Brain microvascular endothelial cell (primary cell): ENCODE measurements around the gene FNDC3B.
"Not testable (repeated sequence)": the region's sequence is repeated elsewhere in the genome, so short reads cannot be mapped to it uniquely, and the experiment has no call there.

Experiments used
- DNase-seq: peaks from one replicate; pipeline ENCODE4 v3.0.0-alpha.2; 2020
- H3K27ac ChIP-seq: fragments of 250-450 bp; sonication (Bioruptor Pico); 2 replicates; pipeline ENCODE4 v1.5.1; 2020; ENCODE audit warnings: mild to moderate bottlenecking, moderate library complexity
- H3K27me3 ChIP-seq: fragments of 250-450 bp; sonication (Bioruptor Pico); replicated peaks from 2 replicates; pipeline ENCODE4 v1.5.1; 2020; ENCODE audit warnings: mild to moderate bottlenecking
- H3K36me3 ChIP-seq: fragments of 250-450 bp; sonication (Bioruptor Pico); replicated peaks from 2 replicates; pipeline ENCODE4 v1.5.1; 2020; ENCODE audit warnings: mild to moderate bottlenecking
- H3K4me3 ChIP-seq: 2 replicates; pipeline ENCODE4 v1.5.1; 2011; ENCODE audit warnings: low read depth, mild to moderate bottlenecking, control low read depth, low read length, moderate library complexity
- CTCF ChIP-seq: IDR thresholded peaks from 2 replicates; pipeline ENCODE4 v1.5.1; 2011; ENCODE audit warnings: low read depth, mild to moderate bottlenecking, moderate library complexity, low read length, control low read depth, inconsistent platforms; ENCODE audit errors: missing control alignments
- in situ Hi-C: cut with HindIII; loops from 2 replicates; pipeline ENCODE4 v1.10.0; 2017; ENCODE audit warnings: low sequenced_read_pairs, low pct_ligation_motif_present

FNDC3B gene

GRCh38 chr3:172036541-172037215, 2.7 kb upstream of the FNDC3B start:
- no peak for DNase-seq
- TF ChIP-seq CTCF: no peak
- no peaks in the 10 kb centered on the region for H3K27me3 ChIP-seq
- in situ Hi-C loops: no loop called here
- no peak overlapping the region for H3K4me3 ChIP-seq
- H3K36me3 ChIP-seq: peaks cover 11% of the 10 kb centered on the region
- H3K27ac ChIP-seq: no peak overlapping the region

GRCh38 chr3:172038798-172039435, 461 bp upstream of the FNDC3B start:
- in situ Hi-C loops: no loop called here
- Histone ChIP-seq H3K27me3 (no peaks in the 10 kb centered on the region), H3K27ac (peak overlapping the region; percentile 98), H3K4me3 (peak overlapping the region; percentile 83), H3K36me3 (peaks cover 18% of the 10 kb centered on the region)
- no peak for TF ChIP-seq CTCF
- no peak for DNase-seq

- Histone ChIP-seq H3K36me3 (peaks cover 18% of the 10 kb centered on the region), H3K27ac (peak overlapping the region; percentile 98), H3K27me3 (no peaks in the 10 kb centered on the region), H3K4me3 (peak overlapping the region; percentile 83)
- peak; percentile 83 for DNase-seq
- in situ Hi-C loops: no loop called here
- TF ChIP-seq CTCF: peak; percentile 35
These were observed 951 bp downstream of the FNDC3B start for GRCh38 chr3:172040078-172040980.

DNA sequence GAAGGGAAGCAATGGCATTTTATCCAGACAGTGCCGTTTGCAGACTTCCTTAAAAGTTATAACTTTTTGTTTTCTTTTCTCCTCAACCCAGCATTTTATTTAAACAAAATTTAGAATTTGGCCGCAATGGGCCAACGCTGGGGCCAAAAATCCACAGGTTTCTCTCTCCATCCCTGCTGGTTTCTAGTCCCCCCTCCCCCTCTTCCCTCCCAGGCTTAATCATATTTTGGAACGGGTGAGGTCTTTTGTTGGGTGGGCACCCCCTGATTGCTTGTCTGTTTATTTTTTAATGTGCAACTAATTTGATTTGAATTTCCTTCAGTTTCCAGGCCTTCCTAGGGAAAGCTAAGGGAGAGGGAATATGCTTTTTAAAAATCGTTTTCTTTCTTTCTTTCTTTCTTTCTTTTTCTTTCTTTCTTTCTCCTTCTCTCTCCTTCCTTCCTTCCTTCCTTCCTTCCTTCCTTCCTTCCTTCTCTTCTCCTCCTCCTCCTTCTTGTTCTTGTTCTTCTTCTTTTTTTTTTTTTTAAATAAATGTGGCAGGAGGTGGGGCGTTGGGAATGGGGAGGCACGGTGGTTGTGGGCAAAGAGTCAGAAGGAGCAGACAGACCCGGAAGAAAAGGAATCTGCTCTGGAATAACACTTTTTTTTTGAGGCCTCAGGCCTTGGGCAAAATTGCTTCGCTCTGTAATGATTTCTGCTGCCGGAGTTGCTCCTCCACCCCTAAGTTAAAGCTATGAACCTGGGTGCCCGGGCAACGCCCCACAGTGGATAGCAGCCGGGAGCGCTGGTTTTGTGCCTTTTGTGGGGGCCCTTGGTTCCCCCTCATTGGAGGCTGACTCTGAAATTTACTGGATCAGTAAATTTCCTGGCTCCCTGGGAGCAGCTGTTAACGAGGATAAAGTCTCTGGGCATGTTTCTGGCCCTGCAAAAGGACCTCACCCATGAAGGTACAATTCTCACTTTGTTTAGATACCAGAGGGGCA, 1.9 kb downstream of the FNDC3B start:
- Histone ChIP-seq H3K4me3 (peak overlapping the region; percentile 83), H3K36me3 (peaks cover 18% of the 10 kb centered on the region), H3K27ac (peak overlapping the region; percentile 98), H3K27me3 (no peaks in the 10 kb centered on the region)
- in situ Hi-C loops: no loop called here
- DNase-seq: peak; percentile 21
- TF ChIP-seq CTCF: no peak

- peak overlapping the region; percentile 83 for H3K4me3 ChIP-seq
- TF ChIP-seq CTCF: no peak
- H3K36me3 ChIP-seq: peaks cover 21% of the 10 kb centered on the region
- in situ Hi-C loops: no loop called here
- DNase-seq: peak; percentile 25
- H3K27me3 ChIP-seq: no peaks in the 10 kb centered on the region
- peak overlapping the region; percentile 98 for H3K27ac ChIP-seq
These were observed 2.8 kb downstream of the FNDC3B start for GRCh38 chr3:172042136-172042662.

GRCh38 chr3:172042663-172043179, 3.3 kb downstream of the FNDC3B start:
- H3K27me3 ChIP-seq, in situ Hi-C loops: not testable (repeated sequence)
- Histone ChIP-seq H3K27ac (peak overlapping the region; percentile 98), H3K4me3 (peak overlapping the region; percentile 83), H3K36me3 (peaks cover 24% of the 10 kb centered on the region)
- peak; percentile 37 for DNase-seq
